ENCODE data around the gene CDC27.
"Not testable (repeated sequence)": the region's sequence is repeated elsewhere in the genome, so short reads cannot be mapped to it uniquely, and the experiment has no call there.

CDC27 gene

DNA sequence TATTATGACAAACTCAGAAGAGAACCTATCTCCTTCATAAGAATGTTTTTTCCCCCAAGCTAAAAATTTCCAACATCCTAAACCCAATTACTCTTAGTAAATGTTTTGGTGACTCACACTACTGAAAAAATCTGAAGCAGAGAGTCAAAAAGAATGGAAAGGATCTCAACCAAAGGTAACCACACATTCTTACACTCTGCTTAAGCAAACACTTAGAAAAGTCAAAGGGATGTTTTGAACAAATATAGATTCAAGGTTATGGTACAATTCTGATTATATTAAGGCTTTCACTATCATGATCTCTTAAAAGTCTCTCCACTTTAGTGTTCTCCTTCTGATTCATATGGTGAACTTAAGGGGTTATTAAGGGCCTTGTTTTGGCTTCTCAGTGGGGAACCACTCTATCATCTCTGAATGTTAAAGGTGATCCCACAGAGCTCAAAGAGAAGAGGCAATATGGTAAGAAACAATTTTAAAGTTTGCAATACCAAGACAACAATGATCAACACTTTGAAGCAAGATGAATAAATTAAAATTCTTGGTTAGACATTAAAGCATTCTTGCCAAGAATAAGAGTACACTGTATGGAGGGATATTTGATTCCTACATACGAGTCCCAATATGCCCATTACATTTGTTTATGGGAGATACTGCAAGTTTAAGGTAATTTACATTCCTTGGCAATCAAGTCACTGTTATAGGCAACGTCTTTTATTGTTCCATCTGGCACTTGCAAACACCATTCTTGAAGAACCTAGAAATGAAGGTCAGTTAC lies 69.2 kb downstream of the CDC27 start:
- Histone ChIP-seq H3K79me2 (ENCODE audit: insufficient read depth, low read length) (no peaks in the 10 kb centered on the region), H3K36me3 (ENCODE audit: insufficient read depth, low read length) (peaks cover 54% of the 10 kb centered on the region; the same call in 1 of the 2 replicates), H3F3A (ENCODE audit: low read depth) (0 out of 2 replicates have a peak, but pooled peaks cover 2% of the 10 kb centered on the region), H4K20me1 (ENCODE audit: insufficient read depth, low read length, poor library complexity, severe bottlenecking) (no peaks in the 10 kb centered on the region), H3K4me2 (ENCODE audit: low read depth, low read length, poor library complexity, severe bottlenecking) (no peak overlapping the region), H3K9me3 (ENCODE audit: insufficient read depth, low read depth, low read length) (no peaks in the 10 kb centered on the region), H3K4me3 (ENCODE audit: low read length, poor library complexity, severe bottlenecking) (no peak overlapping the region), H3K9ac (ENCODE audit: low read depth, low read length, poor library complexity, severe bottlenecking) (no peak overlapping the region), H3K4me1 (ENCODE audit: insufficient read depth, low read length, poor library complexity, severe bottlenecking) (no peaks in the 10 kb centered on the region), H3K27me3 (ENCODE audit: insufficient read depth, low read length, poor library complexity, severe bottlenecking) (no peaks in the 10 kb centered on the region), H2AFZ (ENCODE audit: low read length) (no peak overlapping the region), H3K9me2 (replicated peaks; ENCODE audit: low read depth, low read length) (no peaks in the 10 kb centered on the region)
- TF ChIP-seq, protein P1, sequence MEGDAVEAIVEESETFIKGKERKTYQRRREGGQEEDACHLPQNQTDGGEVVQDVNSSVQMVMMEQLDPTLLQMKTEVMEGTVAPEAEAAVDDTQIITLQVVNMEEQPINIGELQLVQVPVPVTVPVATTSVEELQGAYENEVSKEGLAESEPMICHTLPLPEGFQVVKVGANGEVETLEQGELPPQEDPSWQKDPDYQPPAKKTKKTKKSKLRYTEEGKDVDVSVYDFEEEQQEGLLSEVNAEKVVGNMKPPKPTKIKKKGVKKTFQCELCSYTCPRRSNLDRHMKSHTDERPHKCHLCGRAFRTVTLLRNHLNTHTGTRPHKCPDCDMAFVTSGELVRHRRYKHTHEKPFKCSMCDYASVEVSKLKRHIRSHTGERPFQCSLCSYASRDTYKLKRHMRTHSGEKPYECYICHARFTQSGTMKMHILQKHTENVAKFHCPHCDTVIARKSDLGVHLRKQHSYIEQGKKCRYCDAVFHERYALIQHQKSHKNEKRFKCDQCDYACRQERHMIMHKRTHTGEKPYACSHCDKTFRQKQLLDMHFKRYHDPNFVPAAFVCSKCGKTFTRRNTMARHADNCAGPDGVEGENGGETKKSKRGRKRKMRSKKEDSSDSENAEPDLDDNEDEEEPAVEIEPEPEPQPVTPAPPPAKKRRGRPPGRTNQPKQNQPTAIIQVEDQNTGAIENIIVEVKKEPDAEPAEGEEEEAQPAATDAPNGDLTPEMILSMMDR (conservative IDR thresholded peaks at IDR 0.05; ENCODE audit: low read length) = no peak
- TF ChIP-seq EZH2phosphoT487 (IDR thresholded peaks at IDR 0.05; ENCODE audit: borderline replicate concordance) = no peak

DNA sequence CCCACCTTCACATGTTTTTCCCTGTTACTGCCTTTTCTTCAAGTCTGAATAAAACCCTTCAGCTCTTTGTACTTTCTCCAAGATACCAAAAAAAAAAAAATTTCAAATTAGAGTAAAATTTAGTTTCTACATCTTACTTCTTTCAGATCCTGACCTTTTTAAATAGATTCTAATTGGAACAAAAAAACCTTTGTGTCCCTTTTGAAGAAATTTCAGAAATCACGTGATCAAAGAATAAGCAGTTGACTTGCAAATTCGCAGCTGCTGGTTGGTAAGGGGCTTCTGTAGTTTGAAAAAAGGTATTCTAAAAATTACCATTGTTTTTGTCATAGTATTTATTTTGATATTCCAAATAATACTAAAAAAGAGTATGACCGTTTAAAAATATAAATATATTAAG lies 71.7 kb downstream of the CDC27 start:
- no peak overlapping the region for H3K4me2 ChIP-seq (ENCODE audit: low read depth, low read length, poor library complexity, severe bottlenecking)
- no peaks in the 10 kb centered on the region for H4K20me1 ChIP-seq (ENCODE audit: insufficient read depth, low read length, poor library complexity, severe bottlenecking)
- no peaks in the 10 kb centered on the region for H3K9me2 ChIP-seq (replicated peaks; ENCODE audit: low read depth, low read length)
- H3K36me3 ChIP-seq (ENCODE audit: insufficient read depth, low read length) = peaks cover 37% of the 10 kb centered on the region; the same call in 1 of the 2 replicates
- no peak overlapping the region for H3K4me3 ChIP-seq (ENCODE audit: low read length, poor library complexity, severe bottlenecking)
- H3K9ac ChIP-seq (ENCODE audit: low read depth, low read length, poor library complexity, severe bottlenecking) = no peak overlapping the region
- H3K79me2 ChIP-seq (ENCODE audit: insufficient read depth, low read length) = no peaks in the 10 kb centered on the region
- TF ChIP-seq, protein P1 (conservative IDR thresholded peaks at IDR 0.05; ENCODE audit: low read length) = no peak
- no peak for TF ChIP-seq EZH2phosphoT487 (IDR thresholded peaks at IDR 0.05; ENCODE audit: borderline replicate concordance)
- H3K4me1 ChIP-seq (ENCODE audit: insufficient read depth, low read length, poor library complexity, severe bottlenecking) = no peaks in the 10 kb centered on the region
- H3K27me3 ChIP-seq (ENCODE audit: insufficient read depth, low read length, poor library complexity, severe bottlenecking) = no peaks in the 10 kb centered on the region
- no peak overlapping the region for H2AFZ ChIP-seq (ENCODE audit: low read length)
- no peaks in the 10 kb centered on the region for H3K9me3 ChIP-seq (ENCODE audit: insufficient read depth, low read depth, low read length)
- H3F3A ChIP-seq (ENCODE audit: low read depth) = 0 out of 2 replicates have a peak, but pooled peaks cover 2% of the 10 kb centered on the region

DNA sequence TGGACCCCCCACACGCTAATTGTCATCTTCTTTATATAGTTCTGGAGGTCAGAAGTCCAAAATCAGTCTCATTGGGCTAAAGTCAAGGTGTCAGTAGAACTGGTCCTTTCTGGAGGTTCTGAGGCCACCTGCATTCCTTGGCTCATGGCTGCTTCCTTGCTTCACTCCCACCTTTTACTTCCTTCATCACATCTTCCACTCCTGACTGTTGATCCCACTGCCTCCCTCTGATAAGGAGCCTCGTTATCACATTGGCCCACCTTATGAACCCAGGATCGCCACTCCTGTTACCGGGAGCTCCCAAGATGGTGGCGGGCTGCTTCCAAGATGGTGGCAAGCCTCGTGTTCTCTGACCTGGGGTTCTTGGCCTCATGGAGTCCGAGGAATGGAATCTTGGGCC lies 83.0 kb downstream of the CDC27 start:
- H3K36me3 ChIP-seq (ENCODE audit: insufficient read depth, low read length) = no peaks in the 10 kb centered on the region
- H3K4me2 ChIP-seq (ENCODE audit: low read depth, low read length, poor library complexity, severe bottlenecking) = no peak overlapping the region
- no peaks in the 10 kb centered on the region for H3K79me2 ChIP-seq (ENCODE audit: insufficient read depth, low read length)
- H3F3A ChIP-seq (ENCODE audit: low read depth) = no peaks in the 10 kb centered on the region
- no peaks in the 10 kb centered on the region for H3K4me1 ChIP-seq (ENCODE audit: insufficient read depth, low read length, poor library complexity, severe bottlenecking)
- no peaks in the 10 kb centered on the region for H4K20me1 ChIP-seq (ENCODE audit: insufficient read depth, low read length, poor library complexity, severe bottlenecking)
- no peaks in the 10 kb centered on the region for H3K9me3 ChIP-seq (ENCODE audit: insufficient read depth, low read depth, low read length)
- no peaks in the 10 kb centered on the region for H3K27me3 ChIP-seq (ENCODE audit: insufficient read depth, low read length, poor library complexity, severe bottlenecking)
- no peak overlapping the region for H3K4me3 ChIP-seq (ENCODE audit: low read length, poor library complexity, severe bottlenecking)
- TF ChIP-seq, protein P1 (conservative IDR thresholded peaks at IDR 0.05; ENCODE audit: low read length) = no peak
- no peak for TF ChIP-seq EZH2phosphoT487 (IDR thresholded peaks at IDR 0.05; ENCODE audit: borderline replicate concordance)
- no peaks in the 10 kb centered on the region for H3K9me2 ChIP-seq (replicated peaks; ENCODE audit: low read depth, low read length)
- H3K9ac ChIP-seq (ENCODE audit: low read depth, low read length, poor library complexity, severe bottlenecking) = no peak overlapping the region
- H2AFZ ChIP-seq (ENCODE audit: low read length) = no peak overlapping the region

DNA sequence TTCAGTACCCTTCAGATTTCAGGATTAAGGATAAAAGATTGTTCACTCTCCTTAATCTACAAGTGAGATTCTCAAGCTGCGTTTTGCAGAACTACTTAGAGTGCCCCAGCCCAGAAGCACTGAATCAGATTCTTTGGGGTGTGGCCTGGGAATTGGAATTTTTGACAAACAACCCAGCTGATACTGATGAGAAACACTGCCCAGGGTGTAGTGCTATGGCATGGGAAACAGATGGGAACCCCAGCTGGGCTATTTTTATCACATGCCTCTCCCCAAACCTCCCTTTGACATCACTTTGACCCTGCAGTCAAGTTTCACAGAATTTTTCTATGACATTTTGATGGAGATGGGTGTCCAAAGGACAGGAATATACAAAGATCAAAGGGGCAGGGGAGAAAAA lies 83.8 kb downstream of the CDC27 start:
- H4K20me1 ChIP-seq (ENCODE audit: insufficient read depth, low read length, poor library complexity, severe bottlenecking); H2AFZ ChIP-seq (ENCODE audit: low read length); H3K9me2 ChIP-seq (replicated peaks; ENCODE audit: low read depth, low read length); H3K9me3 ChIP-seq (ENCODE audit: insufficient read depth, low read depth, low read length); H3K4me1 ChIP-seq (ENCODE audit: insufficient read depth, low read length, poor library complexity, severe bottlenecking); H3K4me3 ChIP-seq (ENCODE audit: low read length, poor library complexity, severe bottlenecking); H3K4me2 ChIP-seq (ENCODE audit: low read depth, low read length, poor library complexity, severe bottlenecking); H3K36me3 ChIP-seq (ENCODE audit: insufficient read depth, low read length); H3K9ac ChIP-seq (ENCODE audit: low read depth, low read length, poor library complexity, severe bottlenecking); H3K79me2 ChIP-seq (ENCODE audit: insufficient read depth, low read length); H3K27me3 ChIP-seq (ENCODE audit: insufficient read depth, low read length, poor library complexity, severe bottlenecking); H3F3A ChIP-seq (ENCODE audit: low read depth): not testable (repeated sequence)

Measured in Loucy (cell line).